ENCODE measurements around the gene PDE4B.

- no peak for TF ChIP-seq CTCF (IDR thresholded peaks at IDR 0.05; ENCODE audit: poor library complexity, severe bottlenecking)
- TF ChIP-seq POLR2AphosphoS5 (IDR thresholded peaks at IDR 0.05), result no peak
- no peak for TF ChIP-seq EP300 (conservative IDR thresholded peaks at IDR 0.05; ENCODE audit: poor library complexity, severe bottlenecking)
- no peak for TF ChIP-seq RAD21 (conservative IDR thresholded peaks at IDR 0.05)
- TF ChIP-seq EZH2 (IDR thresholded peaks at IDR 0.05; ENCODE audit: borderline replicate concordance, insufficient read depth, low read length, poor library complexity, severe bottlenecking), result no peak
- TF ChIP-seq TAF1 (IDR thresholded peaks at IDR 0.05; ENCODE audit: low read depth), result no peak
- no peak for TF ChIP-seq SMC3 (conservative IDR thresholded peaks at IDR 0.05; ENCODE audit: poor library complexity)
- TF ChIP-seq REST (IDR thresholded peaks at IDR 0.05; ENCODE audit: borderline replicate concordance), result no peak
- TF ChIP-seq MXI1 (conservative IDR thresholded peaks at IDR 0.05; ENCODE audit: poor library complexity, severe bottlenecking), result no peak
Measured at GRCh38 chr1:66276218-66276617, 483.5 kb downstream of the PDE4B start.

Data from neural cell (in vitro differentiated cells).